Mononuclear cell (primary cell): ENCODE data around the gene EXOC3L4. TPM values are rescaled to one million over a fixed set of nuclear protein-coding genes. Genes with fewer than 3 reads are reported as not detected.
A peak's percentile ranks its signal among the peaks of the same experiment; 100 is the strongest.

ENCODE experiments used
- H3K27me3 ChIP-seq: 2 replicates; pipeline ENCODE4 v1.6.0; 2011; ENCODE audit warnings: low read length, control low read depth; ENCODE audit not compliant: insufficient read depth
- H3K4me1 ChIP-seq: 2 replicates; pipeline ENCODE4 v1.5.1; 2011; ENCODE audit warnings: mild to moderate bottlenecking, low read length, control low read depth; ENCODE audit not compliant: insufficient read depth
- H3K4me3 ChIP-seq: 2 replicates; pipeline ENCODE4 v1.5.1; 2011; ENCODE audit warnings: mild to moderate bottlenecking, low read length, moderate library complexity
- H3K9me3 ChIP-seq: 2 replicates; pipeline ENCODE4 v1.5.1; 2011; ENCODE audit warnings: low read depth, mild to moderate bottlenecking, control low read depth, low read length
- total RNA-seq: library from RNA; depleted of rRNA; stranded (reverse); fragments of >200 nt; gene quantifications from one replicate; pipeline ENCODE4 v1.2.3, GENCODE V29; 2012

The EXOC3L4 gene
- total RNA-seq, 1 donor, result not detected

DNA sequence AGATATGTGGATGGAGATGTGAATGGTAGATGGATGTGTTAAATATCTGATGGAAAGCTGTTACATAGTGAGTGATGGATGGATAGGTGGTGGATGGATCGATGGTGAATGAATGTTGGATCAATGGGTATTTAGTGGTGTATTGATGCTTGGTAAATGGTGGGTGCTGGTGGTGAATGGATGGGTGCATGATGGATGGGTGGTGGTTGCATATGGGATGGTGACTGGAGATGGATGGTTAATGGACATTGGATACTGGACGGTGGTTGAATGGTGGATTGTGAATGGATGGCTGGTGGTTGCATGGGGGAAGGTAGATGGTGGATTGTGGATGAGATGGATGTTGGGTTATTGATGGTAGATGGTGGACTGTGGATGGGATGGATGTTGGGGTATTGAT is 12.6 kb upstream of the EXOC3L4 start:
- H3K4me1 ChIP-seq, result no peaks in the 10 kb centered on the region
- peaks cover 5% of the 10 kb centered on the region for H3K27me3 ChIP-seq
- H3K4me3 ChIP-seq, result no peak overlapping the region
- no peaks in the 10 kb centered on the region for H3K9me3 ChIP-seq

DNA sequence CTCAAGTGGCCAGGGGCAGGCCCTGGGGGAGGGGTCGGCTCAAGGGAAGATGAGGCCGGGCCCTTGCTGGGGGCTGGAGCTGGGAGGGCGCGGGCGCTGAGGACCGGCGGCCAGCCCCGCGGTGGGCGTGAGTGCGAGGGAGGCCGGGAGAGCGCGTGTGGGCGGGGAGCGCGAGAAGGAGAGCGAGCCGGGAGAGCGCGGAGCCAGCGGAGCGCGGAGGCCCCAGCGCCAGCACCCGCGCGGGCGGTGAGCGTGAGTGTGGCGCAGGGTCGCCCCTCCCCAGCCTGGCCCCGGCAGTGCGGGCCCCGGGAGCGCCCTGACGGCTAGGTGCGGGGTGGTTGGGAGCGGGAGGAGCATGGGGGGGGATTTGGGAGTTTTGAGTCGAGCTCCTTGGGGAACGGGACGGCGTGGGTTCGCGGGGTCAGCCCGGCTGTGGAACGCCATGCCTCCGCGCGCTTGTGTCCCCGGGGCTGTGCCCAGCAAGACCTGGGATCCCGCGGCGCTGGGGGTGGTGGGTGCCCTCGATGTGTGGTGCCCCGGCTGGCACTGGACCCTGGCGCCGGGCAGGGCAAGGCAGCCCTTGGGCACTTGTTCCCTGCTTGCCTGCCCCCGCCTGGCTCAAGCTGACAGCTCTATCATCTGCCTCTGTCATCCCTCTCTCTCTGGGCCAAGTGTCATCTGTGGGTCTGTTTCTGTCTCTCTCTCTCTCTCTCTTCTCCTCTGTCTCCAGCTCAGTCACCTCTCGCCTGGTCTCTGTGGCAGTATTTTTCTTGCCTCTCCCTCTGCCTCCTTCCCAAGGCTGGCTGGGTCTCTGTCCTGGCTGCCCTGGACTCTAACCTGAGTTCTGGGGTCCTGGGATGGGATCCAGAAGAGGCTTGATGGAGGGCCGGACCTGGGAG is 10.3 kb upstream of the EXOC3L4 start, which contains the start of gene LBHD2:
TSS of gene LBHD2 (plus strand) at position 190 of the 899 bp plus-strand sequence. CDS start 1,803 bp downstream, outside the sequence.
- Histone ChIP-seq H3K27me3 (peaks cover 5% of the 10 kb centered on the region), H3K4me1 (no peaks in the 10 kb centered on the region), H3K9me3 (no peaks in the 10 kb centered on the region), H3K4me3 (no peak within 1 kb of the TSS)

- Histone ChIP-seq H3K4me3 (no peak overlapping the region), H3K9me3 (no peaks in the 10 kb centered on the region), H3K4me1 (no peaks in the 10 kb centered on the region), H3K27me3 (peaks cover 5% of the 10 kb centered on the region)
Observed at GRCh38 chr14:103085106-103086091, 9.1 kb upstream of the EXOC3L4 start.

GRCh38 chr14:103086771-103087342 is 7.7 kb upstream of the EXOC3L4 start:
- H3K4me3 ChIP-seq, result no peak overlapping the region
- peaks cover 9% of the 10 kb centered on the region for H3K4me1 ChIP-seq
- no peaks in the 10 kb centered on the region for H3K9me3 ChIP-seq
- peaks cover 9% of the 10 kb centered on the region for H3K27me3 ChIP-seq

DNA sequence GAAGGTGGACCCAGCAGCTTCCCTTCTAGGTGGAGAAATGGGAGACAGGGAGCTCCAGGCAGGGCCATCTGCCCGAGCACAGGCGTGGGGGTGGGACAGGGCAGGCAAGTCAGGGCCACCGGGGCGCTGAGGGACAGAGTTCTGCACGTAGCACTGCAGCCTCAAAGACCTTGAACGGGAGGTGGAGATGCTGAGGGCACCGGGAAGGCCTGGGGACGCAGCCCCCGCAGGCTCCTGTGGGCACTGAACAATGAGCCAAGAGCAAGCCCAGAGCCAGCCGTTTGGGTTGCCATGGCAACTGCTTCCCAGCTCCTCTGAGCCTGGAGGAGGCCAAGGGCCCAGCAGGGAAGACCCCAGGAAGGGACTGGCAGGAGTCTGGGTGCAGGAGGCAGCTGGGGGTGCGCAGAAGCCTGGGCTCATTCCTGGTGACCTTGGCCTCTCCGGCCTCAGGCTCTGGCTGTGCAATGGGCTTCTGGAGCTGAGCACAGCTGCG is 7.1 kb upstream of the EXOC3L4 start:
- Histone ChIP-seq H3K27me3 (peaks cover 9% of the 10 kb centered on the region), H3K4me3 (no peak overlapping the region), H3K4me1 (peaks cover 11% of the 10 kb centered on the region), H3K9me3 (no peaks in the 10 kb centered on the region)

DNA sequence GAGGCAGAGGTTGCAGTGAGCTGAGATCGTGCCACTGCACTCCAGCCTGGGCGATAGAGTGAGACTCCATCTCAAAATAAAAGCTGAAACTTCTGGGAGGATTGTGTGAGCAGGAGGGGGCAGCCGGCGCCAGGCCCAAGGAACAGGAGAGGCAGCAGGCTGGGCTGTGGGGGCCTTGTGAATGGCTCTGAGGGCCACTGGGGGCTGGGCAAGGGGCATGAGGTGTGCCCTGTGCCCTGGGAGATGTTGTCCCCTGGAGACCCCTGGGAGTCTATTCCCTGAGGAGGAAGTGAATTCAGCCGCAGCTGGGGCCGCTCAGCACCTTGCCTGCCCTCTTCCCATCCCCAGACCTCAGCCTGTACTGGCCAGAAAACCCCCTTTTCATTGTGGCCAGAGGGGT is 5.6 kb upstream of the EXOC3L4 start:
- Histone ChIP-seq H3K4me3 (no peak overlapping the region), H3K27me3 (peaks cover 9% of the 10 kb centered on the region), H3K9me3 (no peaks in the 10 kb centered on the region), H3K4me1 (peaks cover 11% of the 10 kb centered on the region)

GRCh38 chr14:103089386-103090335 is 4.9 kb upstream of the EXOC3L4 start:
- Histone ChIP-seq H3K27me3 (peaks cover 5% of the 10 kb centered on the region), H3K4me3 (no peak overlapping the region), H3K9me3 (no peaks in the 10 kb centered on the region), H3K4me1 (peaks cover 13% of the 10 kb centered on the region)

DNA sequence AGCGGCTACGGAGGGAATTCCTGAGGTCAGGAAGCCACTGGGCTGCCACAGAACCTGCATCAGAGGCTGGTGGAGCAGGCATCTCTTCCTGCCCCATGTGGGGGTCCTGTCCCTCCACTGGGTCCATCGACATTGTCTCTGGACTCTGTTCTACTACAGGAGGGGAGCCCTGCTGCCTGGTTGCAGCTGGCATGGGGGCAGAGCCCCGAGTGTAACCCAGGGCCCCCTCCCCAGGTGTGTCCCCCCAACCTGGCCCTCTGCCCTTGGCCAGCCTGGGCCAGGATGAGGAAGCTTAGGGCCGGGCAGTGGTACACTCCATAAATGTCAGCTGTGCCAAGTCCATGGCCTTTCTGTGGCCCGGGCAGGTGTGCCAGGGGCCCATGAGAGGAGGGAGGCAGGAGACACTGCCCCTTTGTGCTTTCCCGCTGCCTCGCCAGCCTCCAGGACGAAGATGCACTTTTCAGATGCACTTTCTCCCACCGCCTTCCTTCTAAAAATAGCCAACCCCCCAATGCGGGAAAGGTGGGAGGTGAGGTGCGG is 4.0 kb upstream of the EXOC3L4 start:
- Histone ChIP-seq H3K9me3 (no peaks in the 10 kb centered on the region), H3K4me3 (no peak overlapping the region), H3K4me1 (peaks cover 15% of the 10 kb centered on the region), H3K27me3 (peaks cover 5% of the 10 kb centered on the region)

DNA sequence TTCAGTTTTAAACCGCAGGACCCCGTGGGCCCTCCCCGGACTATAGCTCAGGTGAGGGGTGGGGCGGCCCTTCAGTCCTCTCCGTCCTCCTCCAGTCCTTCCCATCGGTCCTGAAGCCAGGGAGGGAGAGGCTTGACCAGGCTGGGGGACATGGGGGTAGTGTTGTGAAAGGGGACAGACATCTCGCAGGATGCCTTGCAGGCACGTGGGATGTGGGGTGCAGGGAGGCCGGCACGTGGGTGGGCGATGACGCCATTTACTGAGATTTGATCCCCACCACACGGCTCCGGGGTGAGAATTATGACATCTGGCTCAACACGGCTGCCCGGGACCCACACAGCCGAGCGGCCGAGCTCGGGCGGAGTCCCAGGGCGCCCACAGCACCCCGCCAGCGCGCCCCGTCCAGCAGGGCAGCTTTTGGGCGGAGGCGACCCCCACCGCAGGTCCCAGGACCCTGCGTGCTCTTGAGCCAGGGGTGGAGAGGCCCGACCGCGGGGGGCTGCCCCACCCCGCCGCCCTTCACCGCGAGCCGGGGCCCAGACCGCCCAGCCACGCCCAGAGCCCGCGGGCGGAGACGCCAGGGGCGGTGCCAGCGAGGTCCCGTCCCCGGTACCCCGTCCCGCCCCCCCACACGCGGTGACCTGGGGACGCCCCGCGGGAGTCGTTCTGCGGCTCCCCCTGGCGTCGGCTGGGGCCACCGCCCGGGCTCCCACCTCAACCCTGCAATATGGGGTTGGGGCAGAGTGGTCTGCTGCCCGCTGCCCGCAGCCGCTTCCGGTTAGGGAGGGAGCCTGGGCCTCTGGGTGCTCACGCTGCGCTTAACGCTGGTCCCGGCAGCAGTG is 3.3 kb upstream of the EXOC3L4 start:
- H3K27me3 ChIP-seq, result peaks cover 5% of the 10 kb centered on the region
- H3K9me3 ChIP-seq, result no peaks in the 10 kb centered on the region
- peaks cover 15% of the 10 kb centered on the region for H3K4me1 ChIP-seq
- H3K4me3 ChIP-seq, result peak overlapping the region; percentile 20

GRCh38 chr14:103091883-103092222 is 2.7 kb upstream of the EXOC3L4 start:
- H3K4me3 ChIP-seq, result peak overlapping the region; percentile 20
- H3K27me3 ChIP-seq, result peaks cover 5% of the 10 kb centered on the region
- H3K9me3 ChIP-seq, result no peaks in the 10 kb centered on the region
- peaks cover 15% of the 10 kb centered on the region for H3K4me1 ChIP-seq

GRCh38 chr14:103093856-103094405 is 594 bp upstream of the EXOC3L4 start:
- Histone ChIP-seq H3K27me3 (peaks cover 5% of the 10 kb centered on the region), H3K4me1 (peaks cover 15% of the 10 kb centered on the region), H3K9me3 (no peaks in the 10 kb centered on the region), H3K4me3 (no peak overlapping the region)

DNA sequence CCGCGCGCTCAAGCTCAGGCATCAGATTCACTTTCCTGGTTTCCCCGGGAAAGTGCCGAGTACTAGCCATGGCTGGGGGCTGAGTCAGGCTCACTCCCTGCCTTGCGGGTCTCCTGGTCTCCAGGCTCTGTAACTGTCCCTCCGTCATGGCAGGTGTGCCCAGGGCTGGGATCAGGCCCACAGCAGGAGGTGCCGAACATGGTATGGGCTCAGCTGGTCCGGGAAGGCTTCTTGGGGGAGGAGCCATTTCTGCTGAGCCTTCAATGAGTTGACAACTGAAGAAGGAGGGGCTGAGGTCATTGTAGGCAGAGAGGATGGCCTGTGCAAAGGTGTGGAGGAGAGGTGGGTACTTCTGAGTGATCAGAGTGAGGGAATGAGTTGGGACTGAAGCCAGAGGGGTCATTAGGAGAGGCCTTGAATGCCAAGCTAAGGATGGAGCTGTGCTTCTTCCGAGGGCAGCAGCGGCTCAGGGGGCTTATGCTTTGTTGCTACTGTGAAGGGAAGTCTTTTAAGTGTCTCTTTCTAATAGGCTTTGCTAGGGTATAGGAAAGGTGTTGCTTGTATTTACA is 769 bp downstream of the EXOC3L4 start:
- peaks cover 5% of the 10 kb centered on the region for H3K27me3 ChIP-seq
- peaks cover 15% of the 10 kb centered on the region for H3K4me1 ChIP-seq
- no peaks in the 10 kb centered on the region for H3K9me3 ChIP-seq
- H3K4me3 ChIP-seq, result no peak overlapping the region
